Prostate gland (tissue), 2 donors: ENCODE measurements around the gene BMI1. TPM values are rescaled to one million over a fixed set of nuclear protein-coding genes. Genes with fewer than 3 reads are reported as not detected.

Experiments used
- DNase-seq: peaks from one replicate; pipeline ENCODE4 v3.0.0-alpha.2; 2019; ENCODE audit warnings: low spot score
- H3K27ac ChIP-seq, 2 donors: fragments of 200-600 bp; sonication (generic); 2 replicates each; pipeline ENCODE4 v1.5.1; 2017 to 2019
- H3K27me3 ChIP-seq: fragments of 200-600 bp; sonication (generic); replicated peaks from 2 replicates; pipeline ENCODE4 v1.5.1; 2019; ENCODE audit not compliant: insufficient read depth
- H3K36me3 ChIP-seq, 2 donors: fragments of 200-600 bp; sonication (generic); 1 replicate in 1 of 2; 2 replicates in 1 of 2; pipeline versions ENCODE4 v1.5.1 to v1.8.1; 2017 to 2019
- H3K4me1 ChIP-seq: fragments of 200-600 bp; sonication (generic); replicated peaks from 2 replicates; pipeline ENCODE4 v1.5.1; 2019
- H3K4me3 ChIP-seq, 2 donors: fragments of 200-600 bp; sonication (generic); 2 replicates each; pipeline ENCODE4 v1.5.1; 2017 to 2019
- H3K9me3 ChIP-seq: fragments of 200-600 bp; sonication (generic); 2 replicates; pipeline ENCODE4 v1.5.1; 2017
- CTCF ChIP-seq, 4 experiments: fragments of 200-600 bp in 2 of 4; fragments of 450-650 bp in 2 of 4; sonication (generic) in 2 of 4; IDR thresholded peaks; 1 replicate in 3 of 4; 2 replicates in 1 of 4; pipeline ENCODE4 v1.5.1; 2016 to 2019; ENCODE audit warnings: antibody characterized with exemption in 4 of 4, mild to moderate bottlenecking in 2 of 4, moderate library complexity in 2 of 4
- POLR2A ChIP-seq: fragments of 450-650 bp; IDR thresholded peaks from one replicate; pipeline ENCODE4 v1.6.1; 2016; ENCODE audit warnings: antibody characterized with exemption, mild to moderate bottlenecking
- POLR2AphosphoS5 ChIP-seq: sonication (generic); formaldehyde crosslinking; IDR thresholded peaks from one replicate; pipeline ENCODE4 v1.6.1; 2017; ENCODE audit warnings: antibody characterized with exemption
- WGBS: methylation state at CpG from one replicate; pipeline ENCODE4 v1.1.5; 2018; 5-methylcytosine and 5-hydroxymethylcytosine counted together
- intact Hi-C: fragments of 100-400 bp; cut with DNase I; formaldehyde crosslinking; loops from one replicate; pipeline ENCODE4 v1.14.2; 2022
- total RNA-seq, 2 donors: library from RNA; depleted of rRNA; stranded (reverse); fragments of >200 nt; gene quantifications; one replicate each; pipeline ENCODE4 v1.1.0, GENCODE V29; 2016

BMI1 gene
- total RNA-seq, 2 donors from 2014 or later: 70.8 to 88.4 TPM

- no peak for DNase-seq
- no peaks in the 10 kb centered on the region for H3K9me3 ChIP-seq
- H3K4me3 ChIP-seq: no peak overlapping the region
- no peaks in the 10 kb centered on the region for H3K4me1 ChIP-seq
- no peak overlapping the region for H3K27ac ChIP-seq
- no peaks in the 10 kb centered on the region for H3K36me3 ChIP-seq
- no peaks in the 10 kb centered on the region for H3K27me3 ChIP-seq
- intact Hi-C loops: no loop called here
- TF ChIP-seq CTCF (IDR thresholded peaks at IDR 0.05): no peak
- TF ChIP-seq POLR2AphosphoS5: no peak
- TF ChIP-seq POLR2A: no peak
- 89% methylated on average over 4 of the region's 4 CpGs for WGBS
Observed at GRCh38 chr10:22365644-22366434, 44.9 kb downstream of the BMI1 start.

GRCh38 chr10:22366435-22366703 lies 45.5 kb downstream of the BMI1 start:
- no peaks in the 10 kb centered on the region for H3K27me3 ChIP-seq
- no peak for DNase-seq
- H3K4me1 ChIP-seq: no peaks in the 10 kb centered on the region
- H3K27ac ChIP-seq: no peak overlapping the region
- H3K4me3 ChIP-seq: no peak overlapping the region
- TF ChIP-seq POLR2A (no peak), CTCF (IDR thresholded peaks at IDR 0.05) (no peak), POLR2AphosphoS5 (no peak)
- no peaks in the 10 kb centered on the region for H3K9me3 ChIP-seq
- intact Hi-C loops: no loop called here
- no peaks in the 10 kb centered on the region for H3K36me3 ChIP-seq

- WGBS: 37% methylated on average over 2 of the region's 2 CpGs
- intact Hi-C loops: no loop called here
Observed at GRCh38 chr10:22366771-22367170, 45.9 kb downstream of the BMI1 start.

GRCh38 chr10:22367471-22367870 lies 46.6 kb downstream of the BMI1 start:
- no peaks in the 10 kb centered on the region for H3K36me3 ChIP-seq
- no peak overlapping the region for H3K27ac ChIP-seq
- DNase-seq: no peak
- H3K9me3 ChIP-seq: no peaks in the 10 kb centered on the region
- intact Hi-C loops: no loop called here
- H3K4me1 ChIP-seq: no peaks in the 10 kb centered on the region
- 91% methylated on average over 1 of the region's 1 CpG for WGBS
- TF ChIP-seq POLR2A (no peak), CTCF (IDR thresholded peaks at IDR 0.05) (no peak), POLR2AphosphoS5 (no peak)
- no peak overlapping the region for H3K4me3 ChIP-seq
- no peaks in the 10 kb centered on the region for H3K27me3 ChIP-seq

More at GRCh38 chr10:22366771-22367170, 45.9 kb downstream of the BMI1 start:
- no peak for DNase-seq
- Histone ChIP-seq H3K4me3 (no peak overlapping the region), H3K9me3 (no peaks in the 10 kb centered on the region), H3K4me1 (no peaks in the 10 kb centered on the region), H3K36me3 (no peaks in the 10 kb centered on the region), H3K27ac (no peak overlapping the region), H3K27me3 (no peaks in the 10 kb centered on the region)
- no peak for TF ChIP-seq POLR2AphosphoS5

- DNase-seq: no peak
- no peak overlapping the region for H3K4me3 ChIP-seq
- no peak overlapping the region for H3K27ac ChIP-seq
- no peak for TF ChIP-seq POLR2A
- TF ChIP-seq CTCF (IDR thresholded peaks at IDR 0.05): no peak
- TF ChIP-seq POLR2AphosphoS5: no peak
- intact Hi-C loops: no loop called here
- H3K4me1 ChIP-seq: no peaks in the 10 kb centered on the region
- H3K36me3 ChIP-seq: no peaks in the 10 kb centered on the region
- WGBS: 89% methylated on average over 4 of the region's 4 CpGs
- no peaks in the 10 kb centered on the region for H3K27me3 ChIP-seq
- H3K9me3 ChIP-seq: no peaks in the 10 kb centered on the region
Observed at GRCh38 chr10:22368402-22368801, 47.5 kb downstream of the BMI1 start.
